Activated T-cell treated with anti-CD3 and anti-CD28 coated beads for 4 hours (primary cell): ENCODE data around the gene C6orf47.

ENCODE experiments used
- DNase-seq: peaks from one replicate; pipeline ENCODE4 v3.0.0-alpha.2; 2020

C6orf47 gene

GRCh38 chr6:31634131-31634530 is 26.4 kb downstream of the C6orf47 start:
- no peak for DNase-seq

DNA sequence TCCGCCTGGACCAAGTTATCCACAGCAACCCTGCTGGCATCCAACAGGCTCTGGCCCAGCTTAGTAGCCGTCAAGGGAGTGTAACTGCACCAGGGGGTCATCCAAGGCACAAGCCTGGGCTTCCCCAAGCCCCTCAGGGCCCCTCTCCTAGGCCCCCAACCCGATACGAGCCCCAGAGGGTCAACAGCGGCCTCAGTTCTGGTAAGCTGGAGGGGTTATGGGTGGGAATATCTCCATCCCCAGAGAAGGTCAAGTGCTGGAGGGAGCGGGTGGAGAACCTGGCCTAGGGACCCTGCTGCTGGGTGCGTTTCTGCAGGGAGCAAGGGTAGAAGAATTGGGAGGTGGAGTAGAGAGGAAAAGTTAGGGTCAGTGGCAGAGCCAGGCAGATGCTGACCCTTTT is 27.1 kb downstream of the C6orf47 start:
- no peak for DNase-seq

GRCh38 chr6:31632279-31632946 is 28.2 kb downstream of the C6orf47 start:
- DNase-seq, result no peak

DNA sequence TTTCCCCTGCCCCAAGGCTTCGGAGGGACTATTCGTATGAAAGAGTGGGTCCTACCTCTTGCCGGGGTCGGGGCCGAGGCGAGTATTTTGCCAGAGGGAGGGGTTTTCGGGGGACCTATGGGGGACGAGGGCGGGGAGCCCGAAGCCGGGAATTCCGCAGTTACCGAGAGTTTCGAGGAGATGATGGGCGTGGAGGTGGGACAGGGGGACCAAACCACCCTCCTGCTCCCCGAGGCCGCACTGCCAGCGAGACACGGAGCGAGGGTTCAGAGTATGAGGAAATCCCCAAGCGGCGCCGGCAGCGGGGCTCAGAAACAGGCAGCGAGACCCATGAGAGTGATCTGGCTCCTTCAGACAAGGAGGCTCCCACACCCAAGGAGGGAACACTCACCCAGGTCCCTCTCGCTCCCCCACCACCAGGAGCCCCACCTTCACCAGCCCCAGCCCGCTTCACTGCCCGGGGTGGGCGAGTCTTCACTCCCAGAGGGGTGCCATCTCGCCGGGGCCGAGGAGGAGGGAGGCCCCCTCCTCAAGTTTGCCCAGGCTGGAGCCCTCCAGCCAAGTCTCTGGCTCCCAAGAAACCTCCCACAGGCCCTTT is 28.8 kb downstream of the C6orf47 start:
- DNase-seq, result no peak

- no peak for DNase-seq
These were observed 29.4 kb downstream of the C6orf47 start for GRCh38 chr6:31631209-31631608.

GRCh38 chr6:31630177-31630934 is 30.2 kb downstream of the C6orf47 start:
- DNase-seq, result no peak

GRCh38 chr6:31629014-31629413 is 31.6 kb downstream of the C6orf47 start:
- DNase-seq, result no peak

DNA sequence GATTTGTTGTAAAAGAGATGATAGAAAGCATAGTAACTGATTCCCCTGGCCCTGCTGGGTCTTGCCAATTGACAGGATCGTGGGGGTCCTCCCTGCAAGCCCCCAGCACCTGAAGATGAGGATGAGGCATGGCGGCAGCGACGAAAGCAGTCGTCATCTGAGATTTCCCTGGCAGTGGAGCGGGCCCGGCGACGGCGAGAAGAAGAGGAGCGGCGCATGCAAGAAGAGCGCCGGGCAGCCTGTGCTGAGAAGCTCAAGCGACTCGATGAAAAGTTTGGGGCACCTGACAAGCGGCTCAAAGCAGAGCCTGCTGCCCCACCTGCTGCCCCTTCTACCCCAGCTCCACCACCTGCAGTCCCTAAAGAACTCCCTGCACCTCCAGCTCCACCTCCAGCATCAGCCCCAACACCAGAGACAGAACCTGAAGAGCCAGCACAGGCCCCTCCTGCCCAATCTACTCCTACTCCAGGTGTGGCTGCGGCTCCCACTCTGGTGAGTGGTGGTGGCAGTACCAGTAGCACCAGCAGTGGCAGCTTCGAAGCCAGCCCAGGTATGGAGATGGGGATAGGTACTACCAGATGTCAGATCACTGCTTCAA is 32.8 kb downstream of the C6orf47 start:
- no peak for DNase-seq

GRCh38 chr6:31626952-31627351 is 33.6 kb downstream of the C6orf47 start:
- DNase-seq, result no peak

DNA sequence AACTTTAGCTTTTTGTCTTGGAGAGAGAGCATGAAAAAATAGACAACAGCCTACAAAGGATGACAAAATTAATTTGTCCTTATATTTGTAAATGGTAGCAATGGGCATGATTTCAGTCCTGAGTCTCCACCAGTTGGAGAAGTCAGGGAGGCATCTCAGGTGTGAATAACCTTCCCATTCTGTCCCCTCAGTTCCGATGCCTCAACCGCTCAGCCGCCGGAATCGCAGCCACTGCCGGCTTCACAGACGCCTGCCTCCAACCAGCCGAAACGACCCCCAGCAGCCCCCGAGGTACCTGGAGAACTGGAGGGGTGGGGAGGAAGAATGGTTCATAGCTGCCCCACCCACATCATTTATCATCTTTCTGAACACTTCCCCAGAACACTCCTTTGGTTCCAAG is 36.5 kb downstream of the C6orf47 start:
- DNase-seq, result no peak

- no peak for DNase-seq
These were observed 37.9 kb downstream of the C6orf47 start for GRCh38 chr6:31622684-31623091.

- no peak for DNase-seq
These were observed 38.6 kb downstream of the C6orf47 start for GRCh38 chr6:31621991-31622390.

DNA sequence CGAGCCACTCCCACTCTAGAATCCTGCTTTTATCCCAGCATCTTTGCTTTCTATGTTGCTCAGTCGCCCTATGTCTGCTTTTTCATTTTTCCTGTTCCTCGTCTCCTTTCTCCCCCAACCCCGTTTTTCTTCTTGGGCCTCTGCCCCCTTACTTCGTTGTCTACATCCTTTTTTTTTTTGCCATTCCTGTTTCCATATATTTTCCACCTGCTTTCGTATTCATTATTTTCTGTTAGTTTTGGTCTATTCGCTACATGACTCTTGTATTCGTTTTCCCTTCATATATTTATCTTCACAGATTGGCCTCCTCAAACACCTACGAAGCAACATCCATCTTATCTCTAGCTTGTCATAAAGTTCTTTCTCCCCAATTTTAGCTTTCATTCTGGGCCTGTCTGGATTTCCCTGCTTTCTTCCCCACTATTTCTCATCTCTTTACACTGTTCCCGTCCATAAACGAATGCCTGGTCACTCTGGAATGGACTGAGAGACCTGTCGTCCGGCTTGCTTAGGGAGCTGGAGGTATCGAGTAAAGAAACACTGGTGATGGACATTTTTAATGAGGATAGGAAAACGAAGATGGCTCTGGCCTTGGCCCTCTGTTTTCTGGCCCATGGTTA is 39.1 kb downstream of the C6orf47 start:
- DNase-seq, result no peak

- DNase-seq, result peak; percentile 96
These were observed 39.8 kb downstream of the C6orf47 start, which contains the start of gene PRRC2A for GRCh38 chr6:31620586-31621319. Gene PRRC2A (plus strand): TSS chr6:31620715. CDS start chr6:31622790, 2,075 bp downstream.

GRCh38 chr6:31619805-31620585 is 40.6 kb downstream of the C6orf47 start:
- peak; percentile 89 for DNase-seq

DNA sequence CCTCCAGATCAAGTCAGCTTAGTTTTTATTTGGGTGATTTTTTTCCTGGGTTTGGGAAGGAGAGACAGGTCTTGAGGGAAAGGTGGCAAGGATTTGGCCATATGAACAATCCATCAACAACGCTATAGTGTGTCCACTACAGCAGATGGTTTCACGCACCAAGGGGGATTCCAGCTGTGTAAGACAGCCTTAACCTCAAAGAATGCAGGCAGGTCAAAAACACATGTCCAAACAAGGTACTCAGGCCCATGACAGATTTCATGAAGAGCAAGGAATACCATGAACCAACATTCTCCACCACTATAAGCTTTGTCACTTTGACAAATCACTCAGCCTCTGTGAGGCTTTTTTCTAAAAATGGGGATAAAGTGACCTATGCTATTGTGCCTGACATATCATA is 43.6 kb downstream of the C6orf47 start:
- no peak for DNase-seq

- no peak for DNase-seq
These were observed 44.8 kb downstream of the C6orf47 start for GRCh38 chr6:31615748-31616147.

DNA sequence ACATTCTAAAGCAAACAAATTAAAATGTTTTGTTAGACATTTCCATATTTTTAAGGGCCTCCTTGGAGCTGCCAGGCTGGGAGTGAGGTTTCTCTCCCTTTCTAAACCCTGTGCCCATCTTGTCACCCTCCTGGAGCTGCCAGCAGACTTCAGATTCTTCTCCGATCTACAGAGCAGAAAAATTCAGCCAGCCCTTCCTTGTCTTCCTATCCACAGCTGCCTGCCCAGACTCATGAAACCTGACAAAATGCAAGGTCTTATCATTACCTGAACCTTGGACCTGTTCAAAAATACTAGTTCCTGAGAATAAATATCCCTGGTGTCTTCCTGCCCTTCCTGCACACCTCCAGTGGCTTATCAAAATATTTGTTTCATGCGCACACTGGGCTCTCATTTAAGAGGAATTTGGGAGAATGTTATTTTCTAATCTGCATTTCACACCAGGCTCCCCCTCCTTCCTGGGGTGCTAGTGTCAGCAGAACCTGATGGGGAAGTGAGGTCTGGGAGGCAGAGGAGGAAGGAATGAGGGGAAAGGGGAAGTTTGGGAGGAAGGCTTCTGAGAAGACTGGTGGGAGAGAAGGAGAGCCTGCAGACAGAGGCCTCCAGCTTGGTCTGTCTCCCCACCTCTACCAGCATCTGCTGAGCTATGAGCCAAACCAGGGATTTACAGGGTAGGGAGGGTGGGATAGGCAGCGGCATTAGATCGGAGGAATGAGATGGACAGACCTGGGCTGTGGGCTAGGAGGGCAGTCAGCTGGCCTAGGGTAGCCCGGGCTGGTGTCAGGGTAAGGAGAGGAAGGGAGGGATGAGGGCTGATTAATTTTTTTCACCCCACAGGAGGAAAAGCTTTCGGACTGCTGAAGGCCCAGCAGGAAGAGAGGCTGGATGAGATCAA is 45.6 kb downstream of the C6orf47 start, which contains the start of gene AIF1:
Gene AIF1 (plus strand): TSS at position 551 of the 895 bp plus-strand sequence. CDS start 96 bp downstream, at position 647.
- DNase-seq, result no peak

DNA sequence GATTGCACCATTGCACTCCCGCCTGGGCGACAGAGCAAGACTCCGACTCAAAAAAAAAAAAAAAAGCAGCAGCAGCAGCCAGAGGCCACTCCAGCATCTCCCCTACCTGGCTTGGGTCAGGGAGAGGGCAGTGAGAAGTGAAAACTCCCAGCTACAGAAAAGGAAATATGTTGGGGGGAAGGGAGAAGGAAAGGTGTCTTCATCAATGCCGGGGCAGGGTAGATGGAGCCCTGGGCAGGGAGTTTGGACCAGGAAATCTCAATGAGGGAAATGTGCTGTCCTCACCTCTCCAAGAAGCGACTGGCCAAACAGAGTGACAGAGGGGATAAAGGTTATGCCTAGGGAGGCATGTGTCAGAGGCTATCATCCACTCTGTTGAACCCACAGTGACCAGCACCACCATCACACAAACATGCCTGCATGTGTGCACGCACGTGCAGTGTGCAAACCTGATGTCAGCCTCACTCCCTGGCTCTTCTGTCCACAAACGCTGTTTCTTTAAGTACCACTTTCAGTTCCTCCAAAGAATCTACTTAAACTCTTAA is 46.4 kb downstream of the C6orf47 start:
- DNase-seq, result no peak

DNA sequence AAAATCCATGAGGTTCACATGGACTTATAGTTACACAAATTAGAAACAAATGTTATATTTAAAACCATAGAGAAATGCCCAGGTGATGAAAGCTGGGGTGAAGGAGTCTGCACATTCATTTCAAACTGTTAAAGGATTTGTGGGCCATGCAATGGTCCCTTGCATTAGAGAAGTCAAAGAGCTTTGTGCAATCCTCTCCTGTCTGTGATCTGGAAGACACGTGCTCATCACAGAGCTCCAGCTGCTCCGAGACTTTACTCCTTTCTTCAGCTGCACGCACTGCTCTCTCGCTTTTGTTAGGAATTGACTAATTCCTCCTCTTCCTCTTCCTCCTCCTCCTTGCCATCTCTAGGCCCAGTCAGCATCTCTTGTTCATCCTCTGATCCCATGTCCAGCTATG is 49.6 kb downstream of the C6orf47 start:
- DNase-seq, result no peak
